Heart left ventricle (tissue), 13 donors: ENCODE results near the gene BRPF1.

ENCODE experiments used
- CTCF ChIP-seq, 12 donors: fragments of 200-600 bp; sonication (generic) in 4 of 12; IDR thresholded peaks; one replicate each; pipeline versions ENCODE4 v1.5.0 to v1.8.0; 2018 to 2022; ENCODE audit warnings: antibody characterized with exemption in 12 of 12, mild to moderate bottlenecking in 5 of 12
- POLR2A ChIP-seq, 2 donors: fragments of 450-650 bp; IDR thresholded peaks; one replicate each; pipeline ENCODE4 v1.6.1; 2017; ENCODE audit warnings: antibody characterized with exemption in 2 of 2, mild to moderate bottlenecking in 2 of 2, moderate library complexity in 2 of 2
- donor health status: ischemic (EF 13 %, LVEDD 7.1; RV severe dilation, severe dysfunction).
- donor health status: DM: no; HTN: yes; CAD: no.
- donor health status: DM: no; HTN: no; CAD: no.
- donor health status: ischemic (EF 25% LVEDD 6.9; RV normal size, moderate dysfunction).
- donor health status: ischemic (EF 25% LVEDD 5.7; RV mildly dilated, moderate dysfunction).
- donor health status: ischemic (EF 35%, LVEDD 5.7; RV mildly dilated, moderate dysfunction).
- donor health status: nonischemic (EF 11% LVEDD 7.7; RV severe dilation, severe dysfunction).
- donor health status: DM: yes; HTN: yes; CAD: no.
- donor health status: PGD.
- donor health status: ischemic (EF 29% LVEDD 5.4; RV normal size, mild dysfunction).
- donor health status: nonischemic (EF 23%, LVEDD 6.1; RV moderate dilation, normal function).

- TF ChIP-seq CTCF (IDR thresholded peaks at IDR 0.05), result no peak
- TF ChIP-seq POLR2A (IDR thresholded peaks at IDR 0.05), result no peak
Measured at GRCh38 chr3:9745521-9745920, 14.0 kb downstream of the BRPF1 start.
